GM12878 (cell line): ENCODE measurements around the gene PLPP6. TPM values are rescaled to one million over a fixed set of nuclear protein-coding genes. Genes with fewer than 3 reads are reported as not detected.
A peak's percentile ranks its signal among the peaks of the same experiment; 100 is the strongest.

ENCODE experiments used
- ATAC-seq: fragments of 200-7000 bp; cut with Tn5 transposase; 3 replicates; pipeline ENCODE4 v1.9.1; 2020; ENCODE audit warnings: mild to moderate bottlenecking, moderate library complexity
- BruUV-seq: library from RNA; stranded (reverse); fragments of 400-500 nt; replicated peaks from 2 replicates; lab custom pipeline; 2021; lab: Mats Ljungman, UMichigan
- CTCF ChIA-PET: fragments of 300-600 bp; sonication (Branson Sonifier 250); formaldehyde crosslinking; extraction: SDS; loops from one replicate; lab custom pipeline; 2021; ENCODE audit warnings: inconsistent platforms; lab: Yijun Ruan, JAX
- POLR2A ChIA-PET: fragments of 350-600 bp; formaldehyde crosslinking; extraction: SDS; loops from one replicate; lab custom pipeline; 2021; ENCODE audit warnings: inconsistent platforms; lab: Charles Lee
- RAD21 ChIA-PET: fragments of 300-600 bp; sonication (Branson Sonifier 250); formaldehyde crosslinking; loops from one replicate; lab custom pipeline; 2023; ENCODE audit warnings: antibody characterized with exemption; ENCODE audit not compliant: unreplicated experiment; lab: Charles Lee
- SMC1A ChIA-PET: fragments of 300-600 bp; sonication (Branson Sonifier 250); formaldehyde crosslinking; loops from one replicate; lab custom pipeline; 2023; ENCODE audit not compliant: unreplicated experiment, uncharacterized antibody; lab: Charles Lee
- DNase-seq: peaks from one replicate; pipeline ENCODE4 v3.0.0-alpha.2; 2011; ENCODE audit warnings: low read depth, low spot score
- FAIRE-seq: peaks from 3 replicates; lab custom pipeline; 2011; peaks lifted over from hg19 to GRCh38; lab: Jason Lieb, UNC
- H2AFZ ChIP-seq: 2 replicates; pipeline ENCODE4 v1.6.0; 2011; ENCODE audit warnings: low read depth, low read length, control low read depth; ENCODE audit not compliant: control insufficient read depth
- H3K27ac ChIP-seq: 2 replicates; pipeline ENCODE4 v1.5.1; 2011; ENCODE audit warnings: control low read depth; ENCODE audit not compliant: control insufficient read depth, insufficient read depth
- H3K27me3 ChIP-seq, 2 experiments: replicated peaks in 1 of 2; 2 replicates each; pipeline versions ENCODE4 v1.6.0 to v1.6.1; 2011; ENCODE audit warnings: low read length in 1 of 2; ENCODE audit not compliant: control insufficient read depth in 2 of 2, insufficient read depth in 2 of 2
- H3K36me3 ChIP-seq, 2 experiments: 2 replicates each; pipeline ENCODE4 v1.5.1; 2011; ENCODE audit warnings: low read length in 1 of 2; ENCODE audit not compliant: control insufficient read depth in 2 of 2, insufficient read depth in 2 of 2
- H3K4me1 ChIP-seq: 2 replicates; pipeline ENCODE4 v1.6.1; 2011; ENCODE audit warnings: mild to moderate bottlenecking, low read length, moderate library complexity, mixed read lengths; ENCODE audit not compliant: control insufficient read depth, insufficient read depth
- H3K4me2 ChIP-seq: 2 replicates; pipeline ENCODE4 v1.6.0; 2011; ENCODE audit warnings: control low read depth; ENCODE audit not compliant: control insufficient read depth, insufficient read depth
- H3K4me3 ChIP-seq: fragments of 200-600 bp; sonication (generic); 2 replicates; pipeline ENCODE4 v1.5.1; 2016
- H3K79me2 ChIP-seq: 2 replicates; pipeline ENCODE4 v1.6.0; 2011; ENCODE audit warnings: low read length; ENCODE audit not compliant: control insufficient read depth, insufficient read depth
- H3K9ac ChIP-seq: 2 replicates; pipeline ENCODE4 v1.8.0; 2011; ENCODE audit warnings: low read length, control low read depth, mixed read lengths; ENCODE audit not compliant: control insufficient read depth, insufficient read depth
- H3K9me3 ChIP-seq: replicated peaks from 3 replicates; pipeline ENCODE4 v1.5.1; 2011; ENCODE audit warnings: mild to moderate bottlenecking, low read length; ENCODE audit not compliant: control insufficient read depth, insufficient read depth
- H4K20me1 ChIP-seq: 2 replicates; pipeline ENCODE4 v1.6.0; 2011; ENCODE audit not compliant: control insufficient read depth, insufficient read depth
- CEBPZ ChIP-seq: fragments of 150-350 bp; IDR thresholded peaks from 2 replicates; pipeline ENCODE4 v1.6.1; 2016; ENCODE audit warnings: low read depth, low read length
- IKZF1 ChIP-seq: fragments of 450-650 bp; conservative IDR thresholded peaks from 2 replicates; pipeline ENCODE4 v1.6.1; 2017; ENCODE audit warnings: antibody characterized with exemption, mild to moderate bottlenecking
- IKZF2 ChIP-seq, 2 experiments: fragments of 450-650 bp; IDR thresholded peaks; 2 replicates each; pipeline ENCODE4 v1.6.1; 2017; ENCODE audit warnings: mild to moderate bottlenecking in 2 of 2, moderate library complexity in 2 of 2
- JUNB ChIP-seq: IDR thresholded peaks from 2 replicates; pipeline ENCODE4 v1.6.1; 2016; ENCODE audit warnings: antibody characterized with exemption, mild to moderate bottlenecking
- MTA2 ChIP-seq: fragments of 450-650 bp; IDR thresholded peaks from 2 replicates; pipeline ENCODE4 v1.6.1; 2016; ENCODE audit warnings: low read depth, mild to moderate bottlenecking, moderate library complexity
- RB1 ChIP-seq: fragments of 450-650 bp; formaldehyde crosslinking; IDR thresholded peaks from 2 replicates; pipeline ENCODE4 v1.6.1; 2017; ENCODE audit warnings: mild to moderate bottlenecking, borderline replicate concordance
- REST ChIP-seq: IDR thresholded peaks from 2 replicates; pipeline ENCODE4 v1.6.1; 2012; ENCODE audit warnings: mild to moderate bottlenecking, low read depth, low read length
- RUNX3 ChIP-seq: IDR thresholded peaks from 2 replicates; pipeline ENCODE4 v1.6.1; 2012; ENCODE audit warnings: low read length, inconsistent platforms
- SP1 ChIP-seq: IDR thresholded peaks from one replicate; pipeline ENCODE4 v1.6.1; 2011; ENCODE audit warnings: low read depth, low read length
- TBL1XR1 ChIP-seq: IDR thresholded peaks from 2 replicates; pipeline ENCODE4 v1.6.1; 2012; ENCODE audit warnings: low read depth, low read length, improper control_type of control experiment
- TCF7 ChIP-seq: IDR thresholded peaks from 2 replicates; pipeline ENCODE4 v1.6.1; 2014; ENCODE audit warnings: antibody characterized with exemption, borderline replicate concordance
- WGBS: methylation state at CpG from one replicate; pipeline ENCODE4 v1.1.6; 2016; ENCODE audit warnings: low lambda C conversion rate; ENCODE audit not compliant: insufficient replicate concordance, insufficient coverage; ENCODE audit errors: missing lambda C conversion rate; 5-methylcytosine and 5-hydroxymethylcytosine counted together
- in situ Hi-C: fragments of 300-500 bp; cut with MboI; formaldehyde crosslinking; loops from 9 replicates; pipeline ENCODE4 v1.14.3; 2018; ENCODE audit warnings: mixed read lengths
- intact Hi-C: fragments of 100-400 bp; cut with micrococcal nuclease; formaldehyde crosslinking; loops from one replicate; pipeline ENCODE4 v1.14.2; 2022; ENCODE audit not compliant: unreplicated experiment
- polyA plus RNA-seq, 11 experiments: library from polyadenylated mRNA; depleted of rRNA in 4 of 11; unstranded in 6 of 11; stranded (reverse) in 5 of 11; fragments of >200 nt; fragmentation: Nextera tagmentation in 4 of 11; fragmentation: Illumina TruSeq in 1 of 11; extraction: Ambion mirVana in 4 of 11; extraction: Trizol in 1 of 11; gene quantifications; 1 replicate in 1 of 11; 2 replicates in 10 of 11; pipeline versions ENCODE4 v1.2.1 to v1.2.3, GENCODE V29; 2011 to 2016; ENCODE audit warnings: inconsistent platforms in 2 of 11, missing spikeins in 2 of 11, low read depth in 1 of 11
- total RNA-seq, 4 experiments: library from RNA; depleted of rRNA in 3 of 4; stranded (reverse); fragments of >200 nt in 3 of 4; fragmentation: Illumina TruSeq in 1 of 4; extraction: Trizol in 1 of 4; gene quantifications; 2 replicates each; pipeline versions ENCODE4 v1.2.1 to v1.2.3, GENCODE V29; 2013 to 2021

The PLPP6 gene
- total and polyA plus RNA-seq, 10 of the 15 experiments (the other 5 are each of a cell fraction or from before 2014, with no cell fraction given), result 1.6 to 11.3 (median 6.9) TPM

GRCh38 chr9:4663956-4664355 lies 1.9 kb downstream of the PLPP6 start:
- peaks cover 21% of the 10 kb centered on the region for H3K4me1 ChIP-seq
- ATAC-seq (no peak), DNase-seq (no peak), FAIRE-seq (no peak)
- H3K4me3 ChIP-seq, result 0 out of 2 replicates have a peak overlapping the region, but pooled peaks have one; percentile 5
- H3K27ac ChIP-seq, result no peak overlapping the region
- no peak for TF ChIP-seq REST
- 0 out of 2 replicates have a peak, but pooled peaks have one; percentile 16 for TF ChIP-seq IKZF1
- peak; percentile 31; the same call in 1 of the 2 replicates for TF ChIP-seq RUNX3
- peak; percentile 20 to 29; a peak in 1 of 4 replicates for TF ChIP-seq IKZF2 (IDR thresholded peaks at IDR 0.05)
- no peak for TF ChIP-seq MTA2
- TF ChIP-seq CEBPZ, result no peak
- no peak for TF ChIP-seq TBL1XR1
- TF ChIP-seq JUNB, result no peak
- no peak for TF ChIP-seq SP1
- TF ChIP-seq RB1, result no peak
- no peak for TF ChIP-seq TCF7
- intact Hi-C loops, result loop anchor here (10.0 kb wide), 1 partner anchor 781 kb away; no protein-coding TSS in a partner anchor
- no peak overlapping the region for H2AFZ ChIP-seq
- in situ Hi-C loops, result no loop called here
- ChIA-PET RAD21 (interaction anchor here (0.8 kb wide), 1 partner anchor 77 kb away, joined by 3 read pairs; the partner anchor contains the start of gene AK3), CTCF (interaction anchor here (0.6 to 3.5 kb wide), 5 partner anchors 17 to 85 kb away, joined by 3 to 14 read pairs (median 4); partner anchors contain the start of gene AK3), POLR2A (interaction anchor here (1.6 kb wide), 1 partner anchor 8 kb away, joined by 4 read pairs; no protein-coding TSS in a partner anchor), SMC1A (interaction anchor here (1.4 to 2.1 kb wide), 3 partner anchors 20 to 115 kb away, joined by 3 to 6 read pairs (median 4); partner anchors contain the start of gene AK3)
- H3K9ac ChIP-seq, result no peak overlapping the region
- 78% methylated on average over 3 of the region's 3 CpGs for WGBS
- no peaks in the 10 kb centered on the region for H3K27me3 ChIP-seq
- no peaks in the 10 kb centered on the region for H3K36me3 ChIP-seq
- H3K79me2 ChIP-seq, result peaks cover 5% of the 10 kb centered on the region
- peak overlapping the region; percentile 89 for H3K4me2 ChIP-seq
- no peaks in the 10 kb centered on the region; the same call in 1 of the 2 replicates for H4K20me1 ChIP-seq
- no peaks in the 10 kb centered on the region for H3K9me3 ChIP-seq
- TSS peak; percentile 70 for BruUV-seq
